Left renal pelvis (tissue), 4 donors: ENCODE data around the gene AFAP1L1. TPM values are rescaled to one million over a fixed set of nuclear protein-coding genes. Genes with fewer than 3 reads are reported as not detected.
"Not testable (repeated sequence)": the region's sequence is repeated elsewhere in the genome, so short reads cannot be mapped to it uniquely, and the experiment has no call there.

ENCODE experiments used
- DNase-seq, 4 donors: peaks; one replicate each; pipeline ENCODE4 v3.0.0-alpha.2; 2013; ENCODE audit warnings: low read depth in 4 of 4, low spot score in 3 of 4
- polyA plus RNA-seq, 4 donors: library from polyadenylated mRNA; unstranded; fragments of 120-200 nt; gene quantifications; one replicate each; pipeline ENCODE4 v1.2.1, GENCODE V29; 2013; ENCODE audit not compliant: insufficient read length in 4 of 4

The AFAP1L1 gene
- polyA plus RNA-seq, 4 donors = 15.0 to 19.3 (median 17.5) TPM

DNA sequence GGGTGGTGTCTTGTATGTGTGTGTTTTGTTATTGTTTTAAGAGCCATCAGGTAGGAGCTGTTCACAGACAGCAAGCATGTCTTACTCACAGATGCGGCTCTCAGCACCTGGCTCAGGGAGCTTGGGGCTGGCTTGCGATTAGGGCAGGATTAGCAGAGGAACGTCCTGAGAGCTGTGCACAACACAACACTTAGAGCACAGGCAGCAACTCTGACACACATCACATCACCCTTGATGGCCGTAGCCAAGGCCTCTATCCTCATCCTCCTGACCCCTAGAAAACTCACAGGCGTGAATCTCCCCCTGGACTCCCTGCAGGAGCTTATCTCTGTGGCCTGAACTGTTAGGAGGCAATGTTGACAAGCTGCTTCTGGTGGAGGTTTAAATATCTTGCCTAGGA, 114.5 kb downstream of the AFAP1L1 start:
- no peak for DNase-seq

DNA sequence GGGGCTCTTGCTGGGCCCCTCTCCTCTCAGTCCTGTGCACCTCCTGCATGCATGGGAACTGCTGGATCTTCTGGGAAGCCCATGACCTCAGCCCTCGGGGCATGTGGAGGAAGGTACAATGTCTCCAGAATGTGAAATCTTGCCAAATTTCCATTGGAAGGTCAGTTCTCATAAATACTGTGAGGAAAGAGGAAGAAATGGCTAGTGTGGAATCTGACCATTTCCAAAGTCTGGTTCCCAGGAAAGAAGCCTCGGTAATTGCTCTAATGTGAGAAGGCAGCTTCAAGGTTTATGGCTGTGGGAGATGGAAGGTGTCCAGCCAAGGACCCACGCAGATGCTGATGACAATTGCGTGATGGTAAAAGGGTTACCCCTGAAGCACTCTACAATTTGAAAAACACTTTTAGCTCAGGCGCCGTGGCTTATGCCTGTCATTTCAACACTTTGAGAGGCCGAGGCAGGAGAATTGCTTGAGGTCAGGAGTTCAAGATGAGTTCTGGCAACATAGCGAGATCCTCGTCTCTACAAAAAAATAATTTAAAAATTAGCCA, 115.5 kb downstream of the AFAP1L1 start:
- DNase-seq = no peak

DNA sequence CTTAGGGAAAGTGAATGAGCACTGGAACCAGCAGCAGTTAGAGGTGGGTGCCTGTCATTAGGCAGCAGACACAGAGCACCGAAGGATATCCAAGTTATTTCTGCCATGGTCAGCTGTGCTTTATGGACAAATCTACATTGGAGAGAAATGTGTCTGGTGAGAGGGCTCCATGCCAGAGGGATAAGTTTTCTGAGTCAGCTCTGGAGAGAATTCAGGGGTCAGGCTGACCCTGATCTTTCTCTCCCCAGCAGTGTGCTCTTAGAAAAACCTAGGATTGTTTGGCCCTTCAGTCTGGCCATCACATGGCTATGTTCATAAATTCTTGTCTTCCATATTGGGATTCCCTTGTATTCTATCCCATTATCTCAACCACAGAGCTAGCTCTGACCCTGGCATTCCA, 116.3 kb downstream of the AFAP1L1 start:
- DNase-seq = no peak

DNA sequence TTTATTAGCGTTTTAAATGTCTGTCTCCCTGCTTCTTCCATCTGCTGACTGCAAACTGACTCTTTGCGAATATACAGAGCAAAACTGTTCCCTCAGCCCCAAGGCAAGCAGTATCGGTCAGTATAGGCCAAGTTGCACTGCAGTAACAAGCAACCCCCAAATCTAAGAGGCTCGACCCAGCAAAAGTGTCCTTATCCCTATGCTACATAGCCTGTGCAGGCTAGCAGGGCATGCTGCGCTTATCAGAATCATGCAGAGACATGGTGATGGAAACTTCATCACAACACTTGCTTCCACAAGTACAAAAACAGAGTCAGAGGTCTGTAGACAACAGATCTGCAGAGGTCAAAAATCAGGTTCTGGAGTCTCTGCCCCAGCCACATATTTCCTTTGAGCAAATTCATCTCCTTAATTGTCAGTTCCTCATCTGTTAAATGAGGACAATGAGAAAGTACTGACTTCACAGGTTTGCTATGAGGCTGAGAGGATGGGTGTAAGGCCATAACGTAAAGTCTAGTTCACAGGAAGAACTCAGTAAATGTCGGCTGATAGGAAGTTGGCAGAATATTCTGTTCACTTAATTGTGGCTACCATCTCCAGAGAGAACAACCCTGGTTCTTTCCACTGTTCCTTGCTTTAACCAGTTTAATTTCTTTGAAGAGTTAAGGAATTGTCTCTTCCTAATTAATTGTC, 117.0 kb downstream of the AFAP1L1 start:
- no peak for DNase-seq

- no peak for DNase-seq
Observed at GRCh38 chr5:149389552-149390495, 118.2 kb downstream of the AFAP1L1 start.

- not testable (repeated sequence) for DNase-seq
Observed at GRCh38 chr5:149391076-149391475, 119.4 kb downstream of the AFAP1L1 start.

Other genes starting within 250 kb of the AFAP1L1 start
- gene SH3TC2, start 208.8 kb upstream of the AFAP1L1 start, polyA plus RNA-seq = 1 to 10 TPM in 3 of 4 donors, under 1 TPM in 1; 0.85 to 2.7 (median 1.3) TPM
- 1 to 10 TPM; 1.3 to 7.6 (median 2.2) TPM for gene ABLIM3, start 130.4 kb upstream of the AFAP1L1 start, polyA plus RNA-seq
- 10 to 100 TPM; 15.9 to 20.8 (median 18.5) TPM for gene GRPEL2, start 73.6 kb downstream of the AFAP1L1 start, polyA plus RNA-seq
- 10 to 100 TPM; 15.8 to 18.8 (median 18.3) TPM for gene PCYOX1L, start 86.2 kb downstream of the AFAP1L1 start, polyA plus RNA-seq
- 1 to 10 TPM in 3 of 4 donors, under 1 TPM in 1; 0.52 to 1.7 (median 1.4) TPM for gene IL17B, start 107.4 kb downstream of the AFAP1L1 start, polyA plus RNA-seq